Activated naive CD8-positive, alpha-beta T cell (primary cell): ENCODE results near the gene MFSD12.
A peak's percentile ranks its signal among the peaks of the same experiment; 100 is the strongest.
"Not testable (repeated sequence)": the region's sequence is repeated elsewhere in the genome, so short reads cannot be mapped to it uniquely, and the experiment has no call there.

Source experiments
- H3K27ac Mint-ChIP-seq: one replicate; pipeline ENCODE4 v1.8.0; 2021; ENCODE audit warnings: mixed read lengths
- H3K27me3 Mint-ChIP-seq: one replicate; pipeline ENCODE4 v1.8.0; 2021; ENCODE audit warnings: mixed read lengths
- H3K36me3 Mint-ChIP-seq: one replicate; pipeline ENCODE4 v1.8.0; 2021; ENCODE audit warnings: mixed read lengths
- H3K4me1 Mint-ChIP-seq: one replicate; pipeline ENCODE4 v1.8.0; 2021; ENCODE audit warnings: low read depth, mixed read lengths
- H3K4me3 Mint-ChIP-seq: one replicate; pipeline ENCODE4 v1.8.0; 2021; ENCODE audit warnings: mild to moderate bottlenecking, mixed read lengths
- H3K9me3 Mint-ChIP-seq: one replicate; pipeline ENCODE4 v1.8.0; 2021; ENCODE audit warnings: low read depth, mixed read lengths

MFSD12 gene

GRCh38 chr19:3590991-3591659, 33.7 kb upstream of the MFSD12 start:
- H3K27me3 Mint-ChIP-seq = no peaks in the 10 kb centered on the region
- no peaks in the 10 kb centered on the region for H3K9me3 Mint-ChIP-seq
- H3K4me3 Mint-ChIP-seq = no peak overlapping the region
- peaks cover 3% of the 10 kb centered on the region for H3K4me1 Mint-ChIP-seq
- no peak overlapping the region for H3K27ac Mint-ChIP-seq
- peaks cover 4% of the 10 kb centered on the region for H3K36me3 Mint-ChIP-seq

GRCh38 chr19:3589949-3590348, 32.6 kb upstream of the MFSD12 start:
- peaks cover 3% of the 10 kb centered on the region for H3K4me1 Mint-ChIP-seq
- no peaks in the 10 kb centered on the region for H3K27me3 Mint-ChIP-seq
- no peaks in the 10 kb centered on the region for H3K9me3 Mint-ChIP-seq
- H3K27ac Mint-ChIP-seq = no peak overlapping the region
- peaks cover 4% of the 10 kb centered on the region for H3K36me3 Mint-ChIP-seq
- H3K4me3 Mint-ChIP-seq = no peak overlapping the region

DNA sequence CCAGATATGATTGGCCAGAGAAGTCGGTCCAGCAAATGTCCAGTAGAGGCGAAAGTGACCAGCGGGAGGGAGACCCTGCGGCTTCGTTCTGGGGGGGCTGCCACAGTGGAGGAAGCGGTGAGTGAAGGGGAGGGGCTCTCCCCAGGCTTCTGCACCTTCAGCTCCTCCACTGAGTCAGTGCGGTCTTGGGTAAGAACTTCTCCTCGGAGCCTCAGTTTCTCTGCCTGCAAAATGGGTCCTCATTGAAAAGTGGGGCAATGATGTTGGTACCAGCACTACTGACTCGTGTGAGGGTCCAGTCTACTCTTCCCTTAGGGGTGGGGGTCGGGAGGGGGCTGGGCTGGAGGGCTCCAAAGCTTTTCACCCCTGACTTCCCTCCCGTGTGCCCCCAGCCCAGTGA, 32.1 kb upstream of the MFSD12 start:
- peaks cover 2% of the 10 kb centered on the region for H3K36me3 Mint-ChIP-seq
- H3K4me1 Mint-ChIP-seq = peaks cover 3% of the 10 kb centered on the region
- no peaks in the 10 kb centered on the region for H3K27me3 Mint-ChIP-seq
- no peak overlapping the region for H3K27ac Mint-ChIP-seq
- H3K4me3 Mint-ChIP-seq = no peak overlapping the region
- H3K9me3 Mint-ChIP-seq = no peaks in the 10 kb centered on the region

DNA sequence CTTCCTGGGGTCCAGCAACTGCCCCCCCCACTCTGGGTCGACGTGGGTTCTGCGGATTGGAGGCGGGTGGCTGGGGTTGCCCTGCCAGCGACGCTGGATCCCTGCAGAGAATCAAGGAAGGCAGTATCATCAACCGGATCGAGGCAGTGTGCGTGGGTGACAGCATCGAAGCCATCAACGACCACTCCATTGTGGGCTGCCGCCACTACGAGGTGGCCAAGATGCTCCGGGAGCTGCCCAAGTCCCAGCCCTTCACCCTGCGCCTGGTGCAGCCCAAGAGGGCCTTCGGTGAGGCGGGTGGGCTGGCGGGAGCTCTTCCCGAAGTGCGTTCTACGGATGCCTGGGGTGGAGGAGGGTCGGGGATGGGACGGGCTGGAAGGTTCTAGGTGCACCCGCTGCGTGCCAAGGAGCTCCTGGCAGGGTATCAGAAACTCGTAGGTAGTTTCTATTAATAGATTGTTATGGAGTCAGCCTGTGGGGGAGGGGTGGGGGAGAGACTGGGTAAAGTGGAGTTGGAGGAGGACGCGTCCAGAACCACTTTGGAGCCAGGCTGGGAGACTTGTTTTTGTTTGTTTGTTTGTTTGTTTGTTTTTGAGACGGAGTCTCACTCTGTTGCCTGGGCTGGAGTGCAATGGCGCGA, 29.4 kb upstream of the MFSD12 start:
- Mint-ChIP-seq H3K9me3 (no peaks in the 10 kb centered on the region), H3K4me1 (peaks cover 3% of the 10 kb centered on the region), H3K27me3 (no peaks in the 10 kb centered on the region), H3K4me3 (no peak overlapping the region), H3K27ac (no peak overlapping the region), H3K36me3 (peaks cover 2% of the 10 kb centered on the region)

DNA sequence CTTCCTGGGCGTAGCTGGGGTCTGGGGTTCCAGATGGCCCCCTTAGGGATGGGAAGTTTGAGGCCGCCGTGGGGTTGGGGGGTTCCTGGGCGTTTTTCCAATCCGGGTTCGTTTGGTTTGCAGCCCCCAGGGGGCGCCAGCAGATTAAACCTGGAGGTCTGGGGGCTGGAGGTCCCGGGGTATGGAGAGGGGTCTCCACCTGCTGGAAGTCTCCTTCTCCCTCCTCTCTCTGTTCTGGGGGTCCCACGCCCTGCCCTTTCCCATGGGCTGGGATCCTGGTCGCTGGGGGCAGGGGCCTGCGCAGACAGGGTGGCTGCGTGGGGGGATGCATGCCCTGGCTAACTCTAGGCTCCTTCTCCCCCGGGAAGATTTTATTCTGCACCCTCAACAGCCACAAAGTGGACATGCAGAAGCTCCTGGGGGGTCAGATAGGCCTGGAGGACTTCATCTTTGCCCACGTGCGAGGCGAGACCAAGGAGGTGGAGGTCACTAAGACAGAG, 28.8 kb upstream of the MFSD12 start:
- Mint-ChIP-seq H3K27me3 (no peaks in the 10 kb centered on the region), H3K4me1 (peaks cover 3% of the 10 kb centered on the region), H3K27ac (no peak overlapping the region), H3K9me3 (no peaks in the 10 kb centered on the region), H3K36me3 (peaks cover 2% of the 10 kb centered on the region), H3K4me3 (peak overlapping the region; percentile 44)

GRCh38 chr19:3585301-3586126, 28.1 kb upstream of the MFSD12 start, which contains the start of gene GIPC3:
GIPC3 (plus strand) TSS chr19:3585478; CDS start chr19:3585598, 120 bp downstream.
- Mint-ChIP-seq H3K9me3 (no peaks in the 10 kb centered on the region), H3K27me3 (no peaks in the 10 kb centered on the region), H3K36me3 (peaks cover 2% of the 10 kb centered on the region), H3K4me1 (peaks cover 3% of the 10 kb centered on the region), H3K27ac (no peak within 1 kb of the TSS), H3K4me3 (peak within 1 kb of the TSS; percentile 44)

GRCh38 chr19:3584036-3584802, 26.8 kb upstream of the MFSD12 start:
- not testable (repeated sequence) for H3K27me3 Mint-ChIP-seq, H3K9me3 Mint-ChIP-seq, H3K4me3 Mint-ChIP-seq, H3K27ac Mint-ChIP-seq, H3K36me3 Mint-ChIP-seq, H3K4me1 Mint-ChIP-seq

GRCh38 chr19:3581792-3582191, 24.4 kb upstream of the MFSD12 start:
- not testable (repeated sequence) for H3K27ac Mint-ChIP-seq, H3K4me1 Mint-ChIP-seq, H3K27me3 Mint-ChIP-seq, H3K9me3 Mint-ChIP-seq, H3K36me3 Mint-ChIP-seq, H3K4me3 Mint-ChIP-seq

- H3K4me3 Mint-ChIP-seq = no peak overlapping the region
- H3K9me3 Mint-ChIP-seq = no peaks in the 10 kb centered on the region
- H3K4me1 Mint-ChIP-seq = peaks cover under 1% of the 10 kb centered on the region
- H3K27ac Mint-ChIP-seq = no peak overlapping the region
- H3K36me3 Mint-ChIP-seq = no peaks in the 10 kb centered on the region
- no peaks in the 10 kb centered on the region for H3K27me3 Mint-ChIP-seq
Measured at GRCh38 chr19:3580156-3580934, 23.0 kb upstream of the MFSD12 start.

DNA sequence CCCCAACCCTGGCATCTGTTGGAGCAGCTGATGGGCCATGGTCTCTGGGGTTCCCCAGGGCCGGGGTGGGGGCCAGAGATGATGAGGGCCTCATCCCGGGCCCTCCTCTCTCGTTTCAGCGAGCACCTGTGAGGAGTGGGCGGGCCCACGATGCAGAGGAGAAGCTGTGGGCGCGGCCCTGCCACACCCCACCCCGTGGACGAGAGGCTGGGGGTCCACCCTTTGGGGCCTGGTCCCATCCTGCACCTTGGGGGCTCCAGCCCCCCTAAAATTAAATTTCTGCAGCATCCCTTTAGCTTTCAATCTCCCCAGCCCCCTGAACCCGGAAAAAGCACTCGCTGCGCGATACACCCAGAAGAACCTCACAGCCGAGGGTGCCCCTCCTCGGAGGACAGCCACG, 21.0 kb upstream of the MFSD12 start:
- no peak overlapping the region for H3K27ac Mint-ChIP-seq

GRCh38 chr19:3577723-3578344, 20.4 kb upstream of the MFSD12 start:
- H3K27me3 Mint-ChIP-seq = no peaks in the 10 kb centered on the region
- no peaks in the 10 kb centered on the region for H3K9me3 Mint-ChIP-seq
- no peak overlapping the region for H3K4me3 Mint-ChIP-seq
- no peak overlapping the region for H3K27ac Mint-ChIP-seq
- peaks cover 3% of the 10 kb centered on the region for H3K36me3 Mint-ChIP-seq
- peaks cover 2% of the 10 kb centered on the region for H3K4me1 Mint-ChIP-seq

More for the DNA sequence above, 21.0 kb upstream of the MFSD12 start:
- Mint-ChIP-seq H3K27me3 (no peaks in the 10 kb centered on the region), H3K9me3 (no peaks in the 10 kb centered on the region), H3K36me3 (peaks cover 3% of the 10 kb centered on the region), H3K4me3 (no peak overlapping the region), H3K4me1 (peaks cover 2% of the 10 kb centered on the region)

GRCh38 chr19:3576696-3577443, 19.5 kb upstream of the MFSD12 start:
- Mint-ChIP-seq H3K9me3 (no peaks in the 10 kb centered on the region), H3K4me1 (peaks cover 2% of the 10 kb centered on the region), H3K27ac (no peak overlapping the region), H3K27me3 (no peaks in the 10 kb centered on the region), H3K36me3 (peaks cover 3% of the 10 kb centered on the region), H3K4me3 (no peak overlapping the region)

GRCh38 chr19:3575949-3576673, 18.7 kb upstream of the MFSD12 start:
- H3K4me3 Mint-ChIP-seq = no peak overlapping the region
- H3K36me3 Mint-ChIP-seq = peaks cover 3% of the 10 kb centered on the region

More at GRCh38 chr19:3575949-3576673, 18.7 kb upstream of the MFSD12 start:
- H3K27ac Mint-ChIP-seq = no peak overlapping the region
- H3K4me1 Mint-ChIP-seq = peaks cover 6% of the 10 kb centered on the region
- H3K27me3 Mint-ChIP-seq = no peaks in the 10 kb centered on the region
- H3K9me3 Mint-ChIP-seq = no peaks in the 10 kb centered on the region
